ENCODE results near the gene COL2A1. TPM values are rescaled to one million over a fixed set of nuclear protein-coding genes. Genes with fewer than 3 reads are reported as not detected.

The COL2A1 gene
- total and polyA plus RNA-seq, 9 of the 15 experiments (the other 6 are each of a cell fraction or from before 2014, with no cell fraction given), result 0.46 TPM; not detected in 8

DNA sequence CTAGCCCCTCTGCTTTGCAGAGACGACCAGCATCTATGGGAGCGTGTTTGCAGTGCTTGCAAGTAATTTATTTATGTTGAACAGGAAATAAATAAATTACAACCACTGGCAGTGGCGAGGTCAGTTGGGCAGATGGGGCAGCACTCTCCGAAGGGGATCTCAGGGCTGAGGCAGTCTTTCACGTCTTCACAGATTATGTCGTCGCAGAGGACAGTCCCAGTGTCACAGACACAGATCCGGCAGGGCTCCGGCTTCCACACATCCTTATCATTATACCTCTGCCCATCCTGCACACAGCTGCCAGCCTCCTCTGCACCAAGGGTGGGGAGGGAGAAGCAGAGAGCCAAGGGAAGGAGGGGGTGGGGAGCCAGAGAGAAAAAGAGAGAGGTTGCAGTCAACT lies 4.5 kb downstream of the COL2A1 start (continued):
- no peak for TF ChIP-seq ETS2 (tag; IDR thresholded peaks at IDR 0.05; ENCODE audit: borderline replicate concordance, poor library complexity, severe bottlenecking)
- TF ChIP-seq, protein P1, sequence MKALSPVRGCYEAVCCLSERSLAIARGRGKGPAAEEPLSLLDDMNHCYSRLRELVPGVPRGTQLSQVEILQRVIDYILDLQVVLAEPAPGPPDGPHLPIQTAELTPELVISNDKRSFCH (CRISPR knock-in tag; IDR thresholded peaks at IDR 0.05), result no peak
- TF ChIP-seq, protein P1 (tag; IDR thresholded peaks at IDR 0.05), result no peak

DNA sequence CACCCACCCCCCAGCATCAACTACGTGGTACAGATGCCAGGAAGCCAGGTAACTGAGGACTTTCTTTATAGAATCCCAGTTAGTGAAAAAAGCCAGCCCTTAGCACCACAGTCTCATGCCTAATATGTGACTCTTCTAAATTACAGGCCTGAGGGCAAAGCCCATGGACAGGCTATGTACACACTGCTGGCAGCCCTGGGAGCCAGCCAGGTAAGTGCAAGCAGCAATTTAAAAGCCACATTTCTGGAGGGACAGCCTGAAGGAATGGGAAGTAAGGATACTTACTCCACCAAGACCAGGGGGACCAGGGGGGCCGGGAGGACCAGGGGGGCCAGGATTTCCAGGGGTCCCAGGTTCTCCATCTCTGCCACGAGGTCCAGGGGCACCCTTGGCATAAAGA lies 7.0 kb downstream of the COL2A1 start:
- no peak overlapping the region for H3K4me2 ChIP-seq (ENCODE audit: insufficient read depth, low read length)
- intact Hi-C loops (cut with micrococcal nuclease), result loop anchor here (10.0 kb wide), 1 partner anchor 167 kb away; no protein-coding TSS in a partner anchor
- DNase-seq (ENCODE audit: extremely low read depth in 1 of 4, low spot score in 3 of 4) (no peak), FAIRE-seq (no peak), ATAC-seq (no peak)
- H3K79me2 ChIP-seq (ENCODE audit: control insufficient read depth, insufficient read depth, low read length), result no peaks in the 10 kb centered on the region
- TF ChIP-seq ATF7 (IDR thresholded peaks at IDR 0.05) (no peak), ZKSCAN1 (IDR thresholded peaks at IDR 0.05; ENCODE audit: low read depth, low read length) (no peak), MYBL2 (IDR thresholded peaks at IDR 0.05; ENCODE audit: low read depth) (no peak), MYBL2 (CRISPR knock-in tag; IDR thresholded peaks at IDR 0.05; ENCODE audit: borderline replicate concordance) (no peak), MTA2 (IDR thresholded peaks at IDR 0.05; ENCODE audit: low read depth) (no peak), TBP (optimal IDR thresholded peaks at IDR 0.05; ENCODE audit: low read depth, low read length) (no peak), RBM25 (IDR thresholded peaks at IDR 0.05; ENCODE audit: low read depth, low read length, severe bottlenecking) (no peak), SMAD2 (IDR thresholded peaks at IDR 0.05; ENCODE audit: low read depth, low read length) (no peak), ASH1L (IDR thresholded peaks at IDR 0.05; ENCODE audit: borderline replicate concordance, low read depth, partially characterized antibody) (no peak), LEF1 (IDR thresholded peaks at IDR 0.05) (no peak)
- TF ChIP-seq, protein P2, sequence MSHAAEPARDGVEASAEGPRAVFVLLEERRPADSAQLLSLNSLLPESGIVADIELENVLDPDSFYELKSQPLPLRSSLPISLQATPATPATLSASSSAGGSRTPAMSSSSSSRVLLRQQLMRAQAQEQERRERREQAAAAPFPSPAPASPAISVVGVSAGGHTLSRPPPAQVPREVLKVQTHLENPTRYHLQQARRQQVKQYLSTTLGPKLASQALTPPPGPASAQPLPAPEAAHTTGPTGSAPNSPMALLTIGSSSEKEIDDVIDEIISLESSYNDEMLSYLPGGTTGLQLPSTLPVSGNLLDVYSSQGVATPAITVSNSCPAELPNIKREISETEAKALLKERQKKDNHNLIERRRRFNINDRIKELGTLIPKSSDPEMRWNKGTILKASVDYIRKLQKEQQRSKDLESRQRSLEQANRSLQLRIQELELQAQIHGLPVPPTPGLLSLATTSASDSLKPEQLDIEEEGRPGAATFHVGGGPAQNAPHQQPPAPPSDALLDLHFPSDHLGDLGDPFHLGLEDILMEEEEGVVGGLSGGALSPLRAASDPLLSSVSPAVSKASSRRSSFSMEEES (CRISPR knock-in tag; IDR thresholded peaks at IDR 0.05), result no peak
- TF ChIP-seq, protein P3, sequence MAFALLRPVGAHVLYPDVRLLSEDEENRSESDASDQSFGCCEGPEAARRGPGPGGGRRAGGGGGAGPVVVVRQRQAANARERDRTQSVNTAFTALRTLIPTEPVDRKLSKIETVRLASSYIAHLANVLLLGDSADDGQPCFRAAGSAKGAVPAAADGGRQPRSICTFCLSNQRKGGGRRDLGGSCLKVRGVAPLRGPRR (CRISPR knock-in tag; IDR thresholded peaks at IDR 0.05), result no peak
- TF ChIP-seq, protein P4, sequence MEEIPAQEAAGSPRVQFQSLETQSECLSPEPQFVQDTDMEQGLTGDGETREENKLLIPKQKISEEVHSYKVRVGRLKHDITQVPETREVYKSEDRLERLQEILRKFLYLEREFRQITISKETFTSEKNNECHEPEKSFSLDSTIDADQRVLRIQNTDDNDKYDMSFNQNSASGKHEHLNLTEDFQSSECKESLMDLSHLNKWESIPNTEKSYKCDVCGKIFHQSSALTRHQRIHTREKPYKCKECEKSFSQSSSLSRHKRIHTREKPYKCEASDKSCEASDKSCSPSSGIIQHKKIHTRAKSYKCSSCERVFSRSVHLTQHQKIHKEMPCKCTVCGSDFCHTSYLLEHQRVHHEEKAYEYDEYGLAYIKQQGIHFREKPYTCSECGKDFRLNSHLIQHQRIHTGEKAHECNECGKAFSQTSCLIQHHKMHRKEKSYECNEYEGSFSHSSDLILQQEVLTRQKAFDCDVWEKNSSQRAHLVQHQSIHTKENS (CRISPR knock-in tag; IDR thresholded peaks at IDR 0.05), result no peak
- no TSS peak for BruUV-seq (replicated peaks)
- H4K20me1 ChIP-seq (replicated peaks; ENCODE audit: control insufficient read depth, insufficient read depth, low read length), result no peaks in the 10 kb centered on the region
- H3K4me1 ChIP-seq (replicated peaks in 1 of 2; ENCODE audit: control insufficient read depth in 2 of 2, insufficient read depth in 2 of 2, low read length in 2 of 2), result peaks cover 0 to 10% of the 10 kb centered on the region in 2 experiments; a peak in 2 of 5 replicates
- WGBS (ENCODE audit: insufficient coverage, low coverage, missing lambda C conversion rate), result 0% methylated on average over 3 of the region's 3 CpGs
- no peak overlapping the region for H3K27ac ChIP-seq (ENCODE audit: extremely low read depth, low read depth, low read length)
- no peaks in the 10 kb centered on the region for H3K9me3 ChIP-seq (replicated peaks; ENCODE audit: control insufficient read depth, insufficient read depth, low read depth, low read length)
- ChIA-PET CTCF (ENCODE audit: low intra/inter-chr PET ratio) (no interaction called here), POLR2A (no interaction called here)
- no peak overlapping the region for H3K9ac ChIP-seq (ENCODE audit: insufficient read depth in 1 of 2, low read depth in 2 of 2, low read length in 2 of 2)
- in situ Hi-C loops (cut with MboI), result no loop called here
- H3K27me3 ChIP-seq (ENCODE audit: control insufficient read depth in 2 of 2, insufficient read depth in 2 of 2, low read length in 2 of 2), result peaks cover 38 to 82% of the 10 kb centered on the region in 2 experiments
- no peaks in the 10 kb centered on the region for H3K9me1 ChIP-seq (ENCODE audit: control insufficient read depth, insufficient read depth, low read length)
- no peaks in the 10 kb centered on the region for H3K36me3 ChIP-seq (ENCODE audit: control insufficient read depth, insufficient read depth, low read length)
- H3K4me3 ChIP-seq, result no peak overlapping the region
- H2AFZ ChIP-seq (ENCODE audit: low read depth, low read length), result no peak overlapping the region
